Vagina (tissue), 2 donors: ENCODE data around the gene QSER1. TPM values are rescaled to one million over a fixed set of nuclear protein-coding genes. Genes with fewer than 3 reads are reported as not detected.

ENCODE experiments used
- DNase-seq, 2 donors: peaks; one replicate each; pipeline ENCODE4 v3.0.0-alpha.2; 2017; ENCODE audit errors: extremely low spot score in 2 of 2
- H3K27ac ChIP-seq: fragments of 200-600 bp; sonication (generic); one replicate; pipeline ENCODE4 v1.5.1; 2019
- H3K27me3 ChIP-seq: fragments of 200-600 bp; sonication (generic); one replicate; pipeline ENCODE4 v1.5.1; 2019
- H3K36me3 ChIP-seq, 2 donors: fragments of 200-600 bp; sonication (generic); one replicate each; pipeline ENCODE4 v1.5.1; 2017 to 2019
- H3K4me1 ChIP-seq: fragments of 200-600 bp; sonication (generic); one replicate; pipeline ENCODE4 v1.5.1; 2019
- H3K4me3 ChIP-seq, 2 donors: fragments of 200-600 bp; sonication (generic); 1 replicate in 1 of 2; 2 replicates in 1 of 2; pipeline ENCODE4 v1.5.1; 2016 to 2019
- H3K9me3 ChIP-seq: fragments of 200-600 bp; sonication (generic); one replicate; pipeline ENCODE4 v1.5.1; 2019
- CTCF ChIP-seq, 3 experiments: fragments of 450-650 bp in 2 of 3; fragments of 200-600 bp in 1 of 3; sonication (generic) in 1 of 3; IDR thresholded peaks; one replicate each; pipeline ENCODE4 v1.5.1; 2017 to 2019; ENCODE audit warnings: antibody characterized with exemption in 3 of 3, mild to moderate bottlenecking in 2 of 3, moderate library complexity in 2 of 3
- POLR2A ChIP-seq, 2 donors: fragments of 450-650 bp; IDR thresholded peaks; one replicate each; pipeline ENCODE4 v1.6.1; 2017; ENCODE audit warnings: antibody characterized with exemption in 2 of 2, mild to moderate bottlenecking in 2 of 2, moderate library complexity in 2 of 2
- POLR2AphosphoS5 ChIP-seq, 2 donors: sonication (generic); formaldehyde crosslinking; IDR thresholded peaks; one replicate each; pipeline ENCODE4 v1.9.0; 2017; ENCODE audit warnings: antibody characterized with exemption in 2 of 2, mild to moderate bottlenecking in 2 of 2, low read depth in 1 of 2; ENCODE audit not compliant: insufficient read depth in 1 of 2
- intact Hi-C: fragments of 100-400 bp; cut with DNase I; formaldehyde crosslinking; loops from one replicate; pipeline ENCODE4 v1.15.1; 2023
- total RNA-seq: library from RNA; depleted of rRNA; stranded (reverse); fragments of >200 nt; gene quantifications from one replicate; pipeline ENCODE4 v1.2.3, GENCODE V29; 2016

QSER1 gene
- total RNA-seq, 1 donor from 2014 or later: 39.0 TPM

GRCh38 chr11:32987851-32988250 lies 95.2 kb downstream of the QSER1 start:
- DNase-seq: no peak
- intact Hi-C loops: no loop called here
- H3K27me3 ChIP-seq: no peaks in the 10 kb centered on the region
- H3K4me3 ChIP-seq: no peak overlapping the region
- no peak overlapping the region for H3K27ac ChIP-seq
- no peaks in the 10 kb centered on the region for H3K9me3 ChIP-seq
- H3K4me1 ChIP-seq: no peaks in the 10 kb centered on the region
- no peak for TF ChIP-seq CTCF (IDR thresholded peaks at IDR 0.05)
- TF ChIP-seq POLR2A (IDR thresholded peaks at IDR 0.05): no peak
- TF ChIP-seq POLR2AphosphoS5 (IDR thresholded peaks at IDR 0.05; ENCODE audit: insufficient read depth in 1 of 2, low read depth in 1 of 2): no peak
- H3K36me3 ChIP-seq: no peaks in the 10 kb centered on the region

DNA sequence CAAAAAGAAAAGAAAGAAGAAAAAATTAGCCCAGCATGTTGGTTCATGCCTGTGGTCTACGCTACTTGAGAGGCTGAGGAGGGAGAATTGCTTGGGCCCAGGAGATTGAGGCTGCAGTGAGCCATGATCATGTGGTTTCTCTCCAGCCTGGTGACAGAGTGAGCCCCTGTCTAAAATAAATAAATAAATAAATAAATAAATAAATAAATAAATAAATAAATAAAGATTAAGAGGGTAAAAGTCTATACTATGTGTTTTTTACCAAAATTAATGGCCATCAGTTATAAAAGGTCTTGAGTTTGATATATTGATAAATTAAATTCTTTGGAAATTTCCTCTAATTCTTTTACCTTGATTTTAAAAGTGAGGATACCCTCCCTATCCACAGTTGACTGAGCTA lies 97.9 kb downstream of the QSER1 start:
- H3K36me3 ChIP-seq: no peaks in the 10 kb centered on the region
- H3K4me3 ChIP-seq: no peak overlapping the region
- no peaks in the 10 kb centered on the region for H3K9me3 ChIP-seq
- H3K27me3 ChIP-seq: no peaks in the 10 kb centered on the region
- no peaks in the 10 kb centered on the region for H3K4me1 ChIP-seq
- DNase-seq: no peak
- intact Hi-C loops: no loop called here
- H3K27ac ChIP-seq: no peak overlapping the region
- no peak for TF ChIP-seq POLR2AphosphoS5 (IDR thresholded peaks at IDR 0.05; ENCODE audit: insufficient read depth in 1 of 2, low read depth in 1 of 2)
- TF ChIP-seq POLR2A (IDR thresholded peaks at IDR 0.05): no peak

GRCh38 chr11:32991427-32991826 lies 98.8 kb downstream of the QSER1 start:
- no peak overlapping the region for H3K27ac ChIP-seq
- TF ChIP-seq POLR2AphosphoS5 (IDR thresholded peaks at IDR 0.05; ENCODE audit: insufficient read depth in 1 of 2, low read depth in 1 of 2): no peak
- no peak for TF ChIP-seq CTCF (IDR thresholded peaks at IDR 0.05)
- TF ChIP-seq POLR2A (IDR thresholded peaks at IDR 0.05): no peak
- intact Hi-C loops: no loop called here

GRCh38 chr11:32991898-32992297 lies 99.3 kb downstream of the QSER1 start:
- DNase-seq: no peak
- TF ChIP-seq POLR2A (IDR thresholded peaks at IDR 0.05): no peak
- TF ChIP-seq POLR2AphosphoS5 (IDR thresholded peaks at IDR 0.05; ENCODE audit: insufficient read depth in 1 of 2, low read depth in 1 of 2): no peak
- no peak for TF ChIP-seq CTCF (IDR thresholded peaks at IDR 0.05)
- Histone ChIP-seq H3K36me3 (no peaks in the 10 kb centered on the region), H3K4me3 (no peak overlapping the region), H3K4me1 (no peaks in the 10 kb centered on the region), H3K9me3 (no peaks in the 10 kb centered on the region), H3K27me3 (no peaks in the 10 kb centered on the region), H3K27ac (no peak overlapping the region)
- intact Hi-C loops: no loop called here

More at GRCh38 chr11:32991427-32991826, 98.8 kb downstream of the QSER1 start:
- no peak for DNase-seq
- Histone ChIP-seq H3K4me1 (no peaks in the 10 kb centered on the region), H3K36me3 (no peaks in the 10 kb centered on the region), H3K4me3 (no peak overlapping the region), H3K27me3 (no peaks in the 10 kb centered on the region), H3K9me3 (no peaks in the 10 kb centered on the region)

DNA sequence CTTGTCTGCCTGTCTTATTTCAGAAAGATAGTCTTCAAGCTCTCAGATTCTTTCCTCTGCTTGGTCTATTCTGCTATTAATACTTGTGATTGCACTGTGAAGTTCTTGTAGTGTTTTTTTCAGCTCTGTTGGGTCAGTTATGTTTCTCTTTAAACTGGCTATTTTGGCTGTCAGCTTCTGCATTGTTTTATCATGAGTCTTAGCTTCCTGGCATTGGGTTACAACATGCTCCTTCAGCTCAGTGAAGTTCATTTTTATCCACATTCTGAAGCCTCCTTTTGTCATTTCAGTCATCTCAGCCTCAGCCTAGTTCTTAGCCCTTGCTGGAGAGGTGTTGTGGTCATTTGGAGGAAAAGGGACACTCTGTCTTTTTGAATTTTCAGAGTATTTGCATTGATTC lies 107.6 kb downstream of the QSER1 start:
- H3K27ac ChIP-seq: no peak overlapping the region
- H3K4me3 ChIP-seq: no peak overlapping the region
- intact Hi-C loops: no loop called here
- no peak for TF ChIP-seq POLR2AphosphoS5 (IDR thresholded peaks at IDR 0.05; ENCODE audit: insufficient read depth in 1 of 2, low read depth in 1 of 2)
- no peak for TF ChIP-seq POLR2A (IDR thresholded peaks at IDR 0.05)
- no peak for TF ChIP-seq CTCF (IDR thresholded peaks at IDR 0.05)
- no peaks in the 10 kb centered on the region for H3K4me1 ChIP-seq
- H3K27me3 ChIP-seq: no peaks in the 10 kb centered on the region
- H3K9me3 ChIP-seq: no peaks in the 10 kb centered on the region
- no peaks in the 10 kb centered on the region for H3K36me3 ChIP-seq
- no peak for DNase-seq
